NT2/D1 (cell line): Measurements from ENCODE around the gene TRH.

Experiments used
- DNase-seq: peaks from one replicate; pipeline ENCODE4 v3.0.0-alpha.2; 2011; ENCODE audit warnings: low read depth, low spot score
- H3K27me3 ChIP-seq: 2 replicates; pipeline ENCODE4 v1.6.0; 2011; ENCODE audit warnings: mild to moderate bottlenecking; ENCODE audit not compliant: insufficient read length, insufficient read depth
- H3K36me3 ChIP-seq: 2 replicates; pipeline ENCODE4 v1.6.1; 2011; ENCODE audit warnings: mild to moderate bottlenecking, low read length, mixed read lengths; ENCODE audit not compliant: insufficient read depth, insufficient read length
- H3K4me1 ChIP-seq: 2 replicates; pipeline ENCODE4 v1.5.1; 2011; ENCODE audit not compliant: insufficient read depth, insufficient read length
- H3K4me3 ChIP-seq: 2 replicates; pipeline ENCODE4 v1.5.1; 2011; ENCODE audit warnings: low read depth; ENCODE audit not compliant: insufficient read length
- H3K9ac ChIP-seq: 2 replicates; pipeline ENCODE4 v1.6.0; 2011; ENCODE audit warnings: low read depth; ENCODE audit not compliant: insufficient read length
- H3K9me3 ChIP-seq: 2 replicates; pipeline ENCODE4 v1.5.1; 2011; ENCODE audit warnings: mild to moderate bottlenecking, low read length; ENCODE audit not compliant: insufficient read depth
- SUZ12 ChIP-seq: IDR thresholded peaks from 2 replicates; pipeline ENCODE4 v1.6.1; 2011; ENCODE audit not compliant: insufficient read length, insufficient read depth; ENCODE audit errors: extremely low read depth
- YY1 ChIP-seq: IDR thresholded peaks from 2 replicates; pipeline ENCODE4 v1.6.1; 2011; ENCODE audit not compliant: insufficient read length, insufficient read depth
- ZNF274 ChIP-seq: IDR thresholded peaks from 2 replicates; pipeline ENCODE4 v1.6.1; 2011; ENCODE audit warnings: mild to moderate bottlenecking, low read depth, low read length

The TRH gene, protein sequence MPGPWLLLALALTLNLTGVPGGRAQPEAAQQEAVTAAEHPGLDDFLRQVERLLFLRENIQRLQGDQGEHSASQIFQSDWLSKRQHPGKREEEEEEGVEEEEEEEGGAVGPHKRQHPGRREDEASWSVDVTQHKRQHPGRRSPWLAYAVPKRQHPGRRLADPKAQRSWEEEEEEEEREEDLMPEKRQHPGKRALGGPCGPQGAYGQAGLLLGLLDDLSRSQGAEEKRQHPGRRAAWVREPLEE

DNA sequence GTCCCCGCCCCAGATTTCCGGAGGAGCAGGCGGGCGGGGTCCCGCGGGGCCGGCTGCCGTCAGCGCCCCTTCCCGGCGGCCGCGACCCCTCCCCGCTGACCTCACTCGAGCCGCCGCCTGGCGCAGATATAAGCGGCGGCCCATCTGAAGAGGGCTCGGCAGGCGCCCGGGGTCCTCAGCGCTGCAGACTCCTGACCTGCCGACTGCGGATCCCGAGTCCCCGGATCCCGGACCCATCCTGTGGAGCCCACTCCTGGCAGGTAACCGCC, at the start of gene TRH:
Gene TRH (plus strand): TSS at position 157 of the 269 bp plus-strand sequence. CDS start 1,097 bp downstream, outside the sequence.
- no peak for DNase-seq
- no peaks in the 10 kb centered on the region for H3K36me3 ChIP-seq
- H3K9ac ChIP-seq = peak within 1 kb of the TSS; percentile 65
- peaks cover 76% of the 10 kb centered on the region for H3K27me3 ChIP-seq
- peak within 1 kb of the TSS; percentile 50 for H3K4me3 ChIP-seq
- TF ChIP-seq SUZ12 (no peak), YY1 (no peak), ZNF274 (no peak)
- H3K9me3 ChIP-seq = no peaks in the 10 kb centered on the region
- H3K4me1 ChIP-seq = peaks cover 17% of the 10 kb centered on the region

DNA sequence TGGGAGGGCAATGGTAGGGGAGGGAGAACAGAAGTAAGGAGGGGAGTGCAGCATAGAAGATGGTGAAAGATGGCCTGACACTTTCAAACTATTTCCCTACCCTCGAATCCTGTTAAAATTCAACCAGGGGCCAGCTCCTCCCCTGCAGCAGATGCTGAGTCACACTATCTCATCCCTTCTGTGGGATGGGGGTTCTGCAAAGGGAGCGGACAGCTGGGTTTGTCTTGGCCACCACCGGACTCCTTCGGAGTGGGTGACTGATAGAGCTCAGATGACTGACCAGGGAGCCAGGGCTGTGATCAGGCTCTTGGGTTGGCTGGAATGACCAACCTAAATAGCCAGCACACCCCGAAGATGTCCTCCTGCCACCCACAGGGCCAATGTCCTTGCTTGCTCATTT, 47.4 kb upstream of the TRH start:
- Histone ChIP-seq H3K9me3 (peaks cover 34% of the 10 kb centered on the region), H3K4me1 (peaks cover 4% of the 10 kb centered on the region), H3K27me3 (no peaks in the 10 kb centered on the region), H3K9ac (no peak overlapping the region), H3K36me3 (no peaks in the 10 kb centered on the region), H3K4me3 (no peak overlapping the region)
- no peak for DNase-seq
- TF ChIP-seq SUZ12 (no peak), ZNF274 (no peak), YY1 (no peak)

DNA sequence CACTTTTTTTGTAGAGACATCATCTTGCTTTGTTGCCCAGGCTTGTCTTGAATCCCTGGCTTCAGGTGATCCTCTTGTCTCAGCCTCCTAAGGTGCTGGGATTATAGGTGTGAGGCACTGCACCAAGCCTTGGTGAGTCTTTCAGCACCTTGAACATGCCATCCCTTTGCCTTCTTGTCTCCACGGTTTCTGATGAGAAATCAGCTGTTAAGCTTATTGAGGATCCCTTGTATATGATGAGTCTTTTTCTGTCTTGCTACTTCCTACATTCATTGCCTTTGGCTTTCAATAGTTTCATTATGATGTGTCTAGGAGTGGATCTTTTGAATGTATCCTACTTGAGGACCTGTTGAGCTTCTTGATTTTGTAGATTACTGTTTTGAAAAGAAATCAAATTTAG, 45.1 kb upstream of the TRH start:
- Histone ChIP-seq H3K9me3 (peaks cover 34% of the 10 kb centered on the region), H3K27me3 (peaks cover 13% of the 10 kb centered on the region), H3K4me1 (peaks cover 4% of the 10 kb centered on the region), H3K9ac (no peak overlapping the region), H3K4me3 (no peak overlapping the region), H3K36me3 (no peaks in the 10 kb centered on the region)
- TF ChIP-seq SUZ12 (no peak), ZNF274 (no peak), YY1 (no peak)
- DNase-seq = no peak

DNA sequence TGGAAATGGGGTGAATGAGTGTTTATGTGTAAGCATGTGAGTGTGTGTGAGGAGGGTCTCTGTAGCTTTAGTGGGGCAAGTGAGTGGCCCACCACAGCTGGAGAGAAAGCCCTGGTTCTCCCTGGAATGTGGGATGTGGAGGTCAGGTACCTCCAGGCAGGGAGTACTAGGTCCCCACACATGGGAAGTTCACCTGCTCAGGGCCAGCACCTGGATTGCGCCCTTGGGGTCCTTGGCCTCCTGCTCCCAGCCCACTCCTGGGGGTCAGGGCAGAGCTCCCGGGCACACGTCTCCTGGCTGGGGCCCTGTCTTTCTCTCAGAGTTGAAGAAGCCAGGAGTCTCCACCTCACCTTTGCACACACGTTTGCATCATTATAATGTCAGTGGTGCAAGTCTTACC, 41.0 kb upstream of the TRH start:
- Histone ChIP-seq H3K4me3 (no peak overlapping the region), H3K9me3 (peaks cover 26% of the 10 kb centered on the region), H3K9ac (no peak overlapping the region), H3K27me3 (peaks cover 14% of the 10 kb centered on the region), H3K36me3 (no peaks in the 10 kb centered on the region), H3K4me1 (no peaks in the 10 kb centered on the region)
- DNase-seq = no peak
- no peak for TF ChIP-seq SUZ12

DNA sequence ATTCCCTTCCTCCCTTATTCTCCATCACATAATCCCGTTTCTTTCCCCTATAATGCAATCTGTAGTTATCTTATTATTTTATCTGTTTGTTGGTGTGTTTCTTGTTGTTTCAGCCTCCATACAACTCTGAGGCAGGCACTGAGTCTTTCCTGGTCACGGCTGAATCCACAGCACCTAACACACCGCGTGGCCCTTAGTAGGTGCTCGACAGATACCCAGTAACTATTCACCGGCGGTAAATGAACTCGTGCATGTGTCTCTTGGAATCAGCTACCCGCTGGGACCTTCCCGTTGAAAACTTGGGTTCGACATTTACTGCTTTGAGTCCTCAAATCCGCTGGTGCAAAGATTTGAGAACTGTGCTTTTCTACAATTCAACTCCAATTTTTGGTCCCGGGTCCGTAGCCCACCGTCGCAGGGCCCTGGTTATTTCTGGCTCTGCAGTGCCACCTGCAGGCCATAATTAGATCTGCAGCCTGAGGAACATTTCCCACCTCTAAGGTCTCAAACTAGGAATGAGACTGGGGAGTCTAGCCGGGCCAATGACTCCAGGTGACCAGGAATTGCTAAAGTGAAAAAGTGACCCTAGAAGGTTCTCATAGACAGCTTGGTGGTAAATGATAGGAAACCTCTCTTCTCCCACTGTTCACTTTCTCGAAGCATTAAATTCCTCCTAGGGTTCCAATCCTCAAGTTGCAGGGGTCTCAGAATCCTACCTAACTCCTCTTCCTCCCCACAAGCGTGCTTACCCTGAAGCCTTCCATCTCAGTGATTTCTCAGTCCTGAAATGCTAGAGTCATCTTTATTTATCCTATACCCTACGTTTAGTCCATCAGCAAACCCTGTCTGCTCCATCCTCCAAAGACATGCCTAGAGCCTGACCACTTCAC, 40.0 kb upstream of the TRH start:
- Histone ChIP-seq H3K4me1 (no peaks in the 10 kb centered on the region), H3K4me3 (no peak overlapping the region), H3K9ac (no peak overlapping the region), H3K27me3 (peaks cover 14% of the 10 kb centered on the region), H3K36me3 (no peaks in the 10 kb centered on the region), H3K9me3 (peaks cover 22% of the 10 kb centered on the region)
- peak; percentile 30 for DNase-seq
- TF ChIP-seq YY1 (no peak), SUZ12 (no peak), ZNF274 (no peak)

DNA sequence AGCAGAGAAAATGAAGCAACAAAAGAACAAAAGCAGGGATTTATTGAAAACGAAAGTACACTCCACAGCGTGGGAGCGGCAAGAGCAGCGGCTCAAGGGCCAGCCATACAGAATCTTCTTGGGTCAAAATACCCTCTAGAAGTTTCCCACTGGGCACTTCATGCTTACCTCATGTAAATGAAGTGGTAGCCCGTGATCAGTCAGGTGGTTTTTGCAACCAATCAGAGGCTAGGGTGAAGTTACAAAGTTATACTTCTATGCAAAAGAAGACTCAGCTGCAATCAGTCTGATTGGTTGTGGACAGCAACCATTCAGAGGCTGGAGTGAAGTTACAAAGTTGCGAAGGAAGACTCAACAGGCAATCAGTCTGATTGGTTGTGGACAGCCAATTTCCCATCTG, 37.8 kb upstream of the TRH start:
- no peak overlapping the region for H3K9ac ChIP-seq

DNA sequence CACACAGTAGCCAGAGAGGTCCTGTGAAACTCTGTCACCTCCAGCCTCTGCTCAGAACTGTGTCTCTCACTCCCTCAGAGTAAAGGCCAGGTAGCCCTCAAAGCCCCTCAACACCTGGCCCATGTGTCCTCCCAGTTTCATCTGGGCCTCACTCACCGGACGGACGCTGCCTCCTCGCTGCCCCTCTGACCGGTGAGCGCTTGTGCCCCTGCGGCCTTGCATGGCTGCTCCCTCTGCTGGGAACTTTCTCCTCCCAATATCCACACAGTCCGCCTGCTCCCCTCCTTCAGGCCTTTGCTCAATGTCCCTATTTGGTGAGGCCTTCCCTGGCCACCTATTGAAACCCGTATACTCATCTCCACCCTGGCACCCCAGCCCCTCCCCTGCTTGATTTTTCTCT, 36.8 kb upstream of the TRH start:
- H3K4me1 ChIP-seq = no peaks in the 10 kb centered on the region
- no peaks in the 10 kb centered on the region for H3K36me3 ChIP-seq
- H3K9ac ChIP-seq = no peak overlapping the region
- TF ChIP-seq YY1 = no peak
- no peak for TF ChIP-seq ZNF274
- no peak for TF ChIP-seq SUZ12
- H3K4me3 ChIP-seq = no peak overlapping the region
- peaks cover 14% of the 10 kb centered on the region for H3K27me3 ChIP-seq
- DNase-seq = no peak
- H3K9me3 ChIP-seq = no peaks in the 10 kb centered on the region

More for the DNA sequence above, 37.8 kb upstream of the TRH start:
- TF ChIP-seq YY1 = no peak
- Histone ChIP-seq H3K4me3 (no peak overlapping the region), H3K27me3 (peaks cover 14% of the 10 kb centered on the region), H3K4me1 (no peaks in the 10 kb centered on the region), H3K9me3 (no peaks in the 10 kb centered on the region), H3K36me3 (no peaks in the 10 kb centered on the region)
- DNase-seq = no peak
